WTC11 (cell line): ENCODE results near the gene HECTD3. TPM values are rescaled to one million over a fixed set of nuclear protein-coding genes. Genes with fewer than 3 reads are reported as not detected.
A peak's percentile ranks its signal among the peaks of the same experiment; 100 is the strongest.
"Not testable (repeated sequence)": the region's sequence is repeated elsewhere in the genome, so short reads cannot be mapped to it uniquely, and the experiment has no call there.

ENCODE experiments used
- ATAC-seq: fragments of 200-7000 bp; cut with Tn5 transposase; 2 replicates; pipeline ENCODE4 v1.10.0; 2021; ENCODE audit warnings: mild to moderate bottlenecking, moderate library complexity
- CTCF ChIA-PET: fragments of 300-600 bp; sonication (Branson Sonifier 250); formaldehyde crosslinking; loops from one replicate; lab custom pipeline; 2021; ENCODE audit warnings: antibody characterized with exemption; lab: Charles Lee
- POLR2A ChIA-PET: fragments of 350-600 bp; sonication (Branson Sonifier 250); formaldehyde crosslinking; loops from one replicate; lab custom pipeline; 2021; ENCODE audit warnings: antibody characterized with exemption; lab: Charles Lee
- DNase-seq: peaks from one replicate; pipeline ENCODE4 v3.0.0; 2021; ENCODE audit warnings: low spot score
- H3K27ac Mint-ChIP-seq: 2 replicates; pipeline ENCODE4 v1.8.0; 2021; ENCODE audit warnings: mixed read lengths
- H3K27me3 Mint-ChIP-seq: 2 replicates; pipeline ENCODE4 v1.8.0; 2021; ENCODE audit warnings: low read depth, mild to moderate bottlenecking, moderate library complexity, mixed read lengths
- H3K36me3 Mint-ChIP-seq: 2 replicates; pipeline ENCODE4 v1.8.0; 2021; ENCODE audit warnings: mixed read lengths
- H3K4me1 Mint-ChIP-seq: 2 replicates; pipeline ENCODE4 v1.8.0; 2022; ENCODE audit warnings: mixed read lengths
- H3K4me3 Mint-ChIP-seq: 2 replicates; pipeline ENCODE4 v1.8.0; 2021; ENCODE audit warnings: mild to moderate bottlenecking, moderate library complexity, mixed read lengths
- H3K9me3 Mint-ChIP-seq: 2 replicates; pipeline ENCODE4 v1.8.0; 2021; ENCODE audit warnings: mixed read lengths
- AFF4 ChIP-seq: sonication (generic); formaldehyde crosslinking; IDR thresholded peaks from 2 replicates; pipeline ENCODE4 v1.8.1; 2023; ENCODE audit warnings: mild to moderate bottlenecking, missing genetic modification reagents, borderline replicate concordance
- CREB1 ChIP-seq: sonication (generic); formaldehyde crosslinking; IDR thresholded peaks from 2 replicates; pipeline ENCODE4 v1.8.0; 2023; ENCODE audit warnings: mild to moderate bottlenecking, missing genetic modification reagents
- EMX1 ChIP-seq: fragments of 250-450 bp; sonication (Bioruptor Pico); IDR thresholded peaks from 2 replicates; pipeline ENCODE4 v1.8.0; 2021; ENCODE audit warnings: mild to moderate bottlenecking
- IRF2 ChIP-seq: sonication (generic); formaldehyde crosslinking; IDR thresholded peaks from 2 replicates; pipeline ENCODE4 v1.8.0; 2022; ENCODE audit warnings: low read depth, missing genetic modification reagents, borderline replicate concordance
- NR1H2 ChIP-seq: sonication (generic); formaldehyde crosslinking; IDR thresholded peaks from 2 replicates; pipeline ENCODE4 v1.9.0; 2021; ENCODE audit warnings: mild to moderate bottlenecking, moderate library complexity, missing genetic modification reagents
- PREB ChIP-seq: sonication (generic); formaldehyde crosslinking; IDR thresholded peaks from 2 replicates; pipeline ENCODE4 v1.8.1; 2022; ENCODE audit warnings: mild to moderate bottlenecking, missing genetic modification reagents, moderate library complexity, borderline replicate concordance
- PRRX2 ChIP-seq: fragments of 250-450 bp; sonication (Bioruptor Pico); IDR thresholded peaks from 2 replicates; pipeline ENCODE4 v1.8.0; 2021; ENCODE audit warnings: mild to moderate bottlenecking
- SP1 ChIP-seq: sonication (generic); formaldehyde crosslinking; conservative IDR thresholded peaks from 2 replicates; pipeline ENCODE4 v1.8.1; 2022; ENCODE audit warnings: missing genetic modification reagents
- TCF7 ChIP-seq: sonication (generic); formaldehyde crosslinking; IDR thresholded peaks from 2 replicates; pipeline ENCODE4 v1.8.0; 2022; ENCODE audit warnings: mild to moderate bottlenecking, low read depth, missing genetic modification reagents, moderate library complexity
- total RNA-seq: library from RNA; stranded (reverse); gene quantifications from 3 replicates; pipeline ENCODE4 v1.2.3, GENCODE V29; 2021
- TF ChIP-seq, protein P1 (sequence below): fragments of 250-450 bp; sonication (Bioruptor Pico); IDR thresholded peaks from 2 replicates; pipeline ENCODE4 v2.1.2; 2022; ENCODE audit warnings: mild to moderate bottlenecking, moderate library complexity
- TF ChIP-seq, protein P2 (sequence below): sonication (generic); formaldehyde crosslinking; IDR thresholded peaks from 2 replicates; pipeline ENCODE4 v1.8.0; 2023; ENCODE audit warnings: missing genetic modification reagents, mild to moderate bottlenecking, borderline replicate concordance
- TF ChIP-seq, protein P3 (sequence below): sonication (generic); formaldehyde crosslinking; IDR thresholded peaks from 2 replicates; pipeline ENCODE4 v1.8.1; 2023; ENCODE audit warnings: mild to moderate bottlenecking, missing genetic modification reagents

The HECTD3 gene
- total RNA-seq, 1 experiment from 2014 or later, result 39.5 TPM

DNA sequence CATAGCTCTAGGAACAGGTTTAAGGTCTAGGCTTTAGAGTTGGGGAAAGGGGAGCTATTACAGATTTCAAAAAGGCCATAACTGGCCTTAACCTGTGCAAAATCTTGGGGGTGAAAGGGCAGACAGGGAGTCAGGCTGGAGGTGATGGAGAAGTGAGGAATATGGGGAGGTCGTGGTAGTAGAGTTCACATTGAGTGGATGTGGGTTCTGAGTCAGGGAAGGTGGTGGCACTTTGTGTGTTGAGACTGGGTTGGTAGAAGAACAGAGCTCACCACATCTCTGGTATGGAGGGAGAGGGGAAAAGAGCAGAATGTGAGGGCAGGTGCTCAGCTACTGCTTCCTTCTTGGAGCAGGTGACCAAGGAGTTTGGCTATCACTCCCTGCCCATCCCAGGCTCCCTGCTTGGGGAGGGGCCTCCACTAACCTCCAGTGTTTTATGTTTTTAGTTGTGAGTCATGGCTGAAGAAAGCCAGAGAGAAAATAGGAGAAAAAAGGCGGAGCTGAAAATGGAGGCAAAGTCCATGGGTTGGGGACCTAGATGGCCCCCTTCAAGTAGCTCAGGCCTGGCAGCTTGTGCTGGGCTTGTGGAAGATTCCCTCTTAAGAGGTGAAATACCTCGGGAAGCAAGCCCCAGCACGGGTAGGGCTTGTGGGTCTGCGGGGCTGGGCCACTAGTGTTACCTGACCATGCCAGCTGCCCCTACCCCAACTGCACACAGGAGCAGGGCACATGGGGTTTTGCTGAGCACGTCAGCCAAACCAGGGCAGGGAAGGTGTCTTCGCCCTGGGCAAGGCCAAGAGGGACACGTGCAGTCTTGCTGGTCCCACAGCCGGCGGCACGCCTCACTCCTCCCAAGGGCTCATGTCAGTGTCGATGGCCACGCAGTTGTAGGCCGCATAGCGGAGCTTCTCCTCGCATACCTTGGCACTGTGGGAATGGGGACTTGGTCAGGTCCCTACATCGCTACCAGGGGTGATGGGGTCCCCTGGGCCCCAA is 8.2 kb downstream of the HECTD3 start (continued):
- TF ChIP-seq, protein P1, sequence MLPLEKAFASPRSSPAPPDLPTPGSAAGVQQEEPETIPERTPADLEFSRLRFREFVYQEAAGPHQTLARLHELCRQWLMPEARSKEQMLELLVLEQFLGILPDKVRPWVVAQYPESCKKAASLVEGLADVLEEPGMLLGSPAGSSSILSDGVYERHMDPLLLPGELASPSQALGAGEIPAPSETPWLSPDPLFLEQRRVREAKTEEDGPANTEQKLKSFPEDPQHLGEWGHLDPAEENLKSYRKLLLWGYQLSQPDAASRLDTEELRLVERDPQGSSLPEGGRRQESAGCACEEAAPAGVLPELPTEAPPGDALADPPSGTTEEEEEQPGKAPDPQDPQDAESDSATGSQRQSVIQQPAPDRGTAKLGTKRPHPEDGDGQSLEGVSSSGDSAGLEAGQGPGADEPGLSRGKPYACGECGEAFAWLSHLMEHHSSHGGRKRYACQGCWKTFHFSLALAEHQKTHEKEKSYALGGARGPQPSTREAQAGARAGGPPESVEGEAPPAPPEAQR, result no peak
- TF ChIP-seq TCF7 (no peak), NR1H2 (CRISPR knock-in tag) (no peak), CREB1 (CRISPR knock-in tag) (no peak), IRF2 (no peak), AFF4 (CRISPR knock-in tag) (no peak), PRRX2 (CRISPR knock-in tag) (no peak)

DNA sequence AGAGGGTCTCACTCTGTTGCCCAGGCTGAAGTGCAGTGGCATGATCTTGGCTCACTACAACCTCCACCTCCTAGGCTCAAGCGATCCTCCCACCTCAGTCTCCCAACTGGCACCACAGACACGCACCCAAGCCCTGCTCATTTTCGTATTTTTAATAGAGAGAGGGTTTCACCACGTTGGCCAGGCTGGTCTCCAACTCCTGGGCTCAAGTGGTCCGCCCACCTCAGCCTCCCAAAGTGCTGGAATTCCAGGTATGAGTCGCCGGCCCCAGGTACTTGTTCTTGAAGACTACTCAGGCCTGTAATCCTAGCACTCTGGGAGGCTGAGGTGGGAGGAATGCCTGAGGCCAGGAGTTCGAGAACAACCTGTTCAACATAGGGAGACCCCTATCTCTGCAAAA is 9.5 kb downstream of the HECTD3 start:
- H3K27ac Mint-ChIP-seq, H3K4me3 Mint-ChIP-seq, H3K4me1 Mint-ChIP-seq, DNase-seq, ATAC-seq, H3K9me3 Mint-ChIP-seq, H3K27me3 Mint-ChIP-seq: not testable (repeated sequence)
- peaks cover 24% of the 10 kb centered on the region for H3K36me3 Mint-ChIP-seq
- ChIA-PET CTCF (interaction anchor here (0.5 to 2.0 kb wide), 2 partner anchors 165 to 191 kb away, joined by 4 read pairs; no protein-coding TSS in a partner anchor), POLR2A (interaction anchor here (0.6 to 1.2 kb wide), 2 partner anchors 10 to 132 kb away, joined by 4 to 5 read pairs; partner anchors contain the start of gene UROD)

GRCh38 chr1:45001011-45001481 is 10.1 kb downstream of the HECTD3 start:
- ChIA-PET CTCF (interaction anchor here (0.5 to 2.0 kb wide), 2 partner anchors 165 to 190 kb away, joined by 4 read pairs; no protein-coding TSS in a partner anchor), POLR2A (interaction anchor here (1.2 kb wide), 1 partner anchor 11 kb away, joined by 4 read pairs; the partner anchor contains the start of gene UROD)
- ATAC-seq (no peak; the same call in 1 of the 2 replicates), DNase-seq (no peak)
- no peaks in the 10 kb centered on the region for H3K9me3 Mint-ChIP-seq
- no peaks in the 10 kb centered on the region for H3K27me3 Mint-ChIP-seq
- H3K36me3 Mint-ChIP-seq, result peaks cover 24% of the 10 kb centered on the region
- peaks cover 6% of the 10 kb centered on the region for H3K4me1 Mint-ChIP-seq
- peak overlapping the region; percentile 22; the same call in 1 of the 2 replicates for H3K27ac Mint-ChIP-seq
- no peak overlapping the region for H3K4me3 Mint-ChIP-seq
- no peak for TF ChIP-seq PREB (CRISPR knock-in tag)

DNA sequence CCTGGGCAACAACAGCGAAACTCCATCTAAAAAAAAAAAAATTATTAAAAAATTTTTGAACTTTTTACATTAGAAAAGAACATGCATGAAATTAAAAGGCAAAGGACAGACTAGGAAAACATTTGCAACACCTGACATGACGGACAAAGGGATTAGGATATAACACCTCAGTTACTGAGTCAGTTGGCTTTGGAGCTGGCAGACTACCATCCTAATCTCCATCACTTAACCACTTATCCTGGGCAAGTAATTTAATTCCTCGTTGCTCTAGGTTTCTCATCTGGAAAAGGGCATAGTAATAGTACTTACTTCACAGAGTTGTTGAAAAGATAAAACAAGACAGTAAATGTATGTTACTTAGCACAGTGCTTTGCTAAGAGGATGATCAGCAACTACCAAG is 11.9 kb downstream of the HECTD3 start:
- H3K4me3 Mint-ChIP-seq, result no peak overlapping the region
- TF ChIP-seq, protein P2, sequence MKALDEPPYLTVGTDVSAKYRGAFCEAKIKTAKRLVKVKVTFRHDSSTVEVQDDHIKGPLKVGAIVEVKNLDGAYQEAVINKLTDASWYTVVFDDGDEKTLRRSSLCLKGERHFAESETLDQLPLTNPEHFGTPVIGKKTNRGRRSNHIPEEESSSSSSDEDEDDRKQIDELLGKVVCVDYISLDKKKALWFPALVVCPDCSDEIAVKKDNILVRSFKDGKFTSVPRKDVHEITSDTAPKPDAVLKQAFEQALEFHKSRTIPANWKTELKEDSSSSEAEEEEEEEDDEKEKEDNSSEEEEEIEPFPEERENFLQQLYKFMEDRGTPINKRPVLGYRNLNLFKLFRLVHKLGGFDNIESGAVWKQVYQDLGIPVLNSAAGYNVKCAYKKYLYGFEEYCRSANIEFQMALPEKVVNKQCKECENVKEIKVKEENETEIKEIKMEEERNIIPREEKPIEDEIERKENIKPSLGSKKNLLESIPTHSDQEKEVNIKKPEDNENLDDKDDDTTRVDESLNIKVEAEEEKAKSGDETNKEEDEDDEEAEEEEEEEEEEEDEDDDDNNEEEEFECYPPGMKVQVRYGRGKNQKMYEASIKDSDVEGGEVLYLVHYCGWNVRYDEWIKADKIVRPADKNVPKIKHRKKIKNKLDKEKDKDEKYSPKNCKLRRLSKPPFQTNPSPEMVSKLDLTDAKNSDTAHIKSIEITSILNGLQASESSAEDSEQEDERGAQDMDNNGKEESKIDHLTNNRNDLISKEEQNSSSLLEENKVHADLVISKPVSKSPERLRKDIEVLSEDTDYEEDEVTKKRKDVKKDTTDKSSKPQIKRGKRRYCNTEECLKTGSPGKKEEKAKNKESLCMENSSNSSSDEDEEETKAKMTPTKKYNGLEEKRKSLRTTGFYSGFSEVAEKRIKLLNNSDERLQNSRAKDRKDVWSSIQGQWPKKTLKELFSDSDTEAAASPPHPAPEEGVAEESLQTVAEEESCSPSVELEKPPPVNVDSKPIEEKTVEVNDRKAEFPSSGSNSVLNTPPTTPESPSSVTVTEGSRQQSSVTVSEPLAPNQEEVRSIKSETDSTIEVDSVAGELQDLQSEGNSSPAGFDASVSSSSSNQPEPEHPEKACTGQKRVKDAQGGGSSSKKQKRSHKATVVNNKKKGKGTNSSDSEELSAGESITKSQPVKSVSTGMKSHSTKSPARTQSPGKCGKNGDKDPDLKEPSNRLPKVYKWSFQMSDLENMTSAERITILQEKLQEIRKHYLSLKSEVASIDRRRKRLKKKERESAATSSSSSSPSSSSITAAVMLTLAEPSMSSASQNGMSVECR (CRISPR knock-in tag), result no peak
- TF ChIP-seq SP1 (no peak), EMX1 (no peak)
- TF ChIP-seq, protein P3, sequence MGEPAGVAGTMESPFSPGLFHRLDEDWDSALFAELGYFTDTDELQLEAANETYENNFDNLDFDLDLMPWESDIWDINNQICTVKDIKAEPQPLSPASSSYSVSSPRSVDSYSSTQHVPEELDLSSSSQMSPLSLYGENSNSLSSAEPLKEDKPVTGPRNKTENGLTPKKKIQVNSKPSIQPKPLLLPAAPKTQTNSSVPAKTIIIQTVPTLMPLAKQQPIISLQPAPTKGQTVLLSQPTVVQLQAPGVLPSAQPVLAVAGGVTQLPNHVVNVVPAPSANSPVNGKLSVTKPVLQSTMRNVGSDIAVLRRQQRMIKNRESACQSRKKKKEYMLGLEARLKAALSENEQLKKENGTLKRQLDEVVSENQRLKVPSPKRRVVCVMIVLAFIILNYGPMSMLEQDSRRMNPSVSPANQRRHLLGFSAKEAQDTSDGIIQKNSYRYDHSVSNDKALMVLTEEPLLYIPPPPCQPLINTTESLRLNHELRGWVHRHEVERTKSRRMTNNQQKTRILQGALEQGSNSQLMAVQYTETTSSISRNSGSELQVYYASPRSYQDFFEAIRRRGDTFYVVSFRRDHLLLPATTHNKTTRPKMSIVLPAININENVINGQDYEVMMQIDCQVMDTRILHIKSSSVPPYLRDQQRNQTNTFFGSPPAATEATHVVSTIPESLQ (CRISPR knock-in tag), result no peak

More for the DNA sequence above, 11.9 kb downstream of the HECTD3 start:
- ChIA-PET POLR2A (interaction anchor here (0.5 to 0.7 kb wide), 2 partner anchors 29 to 188 kb away, joined by 3 read pairs; no protein-coding TSS in a partner anchor), CTCF (no interaction called here)
- peaks cover 6% of the 10 kb centered on the region for H3K4me1 Mint-ChIP-seq
- no peak for ATAC-seq
- no peaks in the 10 kb centered on the region for H3K27me3 Mint-ChIP-seq
- peaks cover 13% of the 10 kb centered on the region for H3K36me3 Mint-ChIP-seq
- DNase-seq, result no peak
- H3K9me3 Mint-ChIP-seq, result peaks cover 7% of the 10 kb centered on the region; the same call in 1 of the 2 replicates
- no peak overlapping the region for H3K27ac Mint-ChIP-seq
